NCI-H146 treated with DMSO at 0.1 percent for 48 hours (cell line): Measurements from ENCODE around the gene ZNF274.
A peak's percentile ranks its signal among the peaks of the same experiment; 100 is the strongest.
"Not testable (repeated sequence)": the region's sequence is repeated elsewhere in the genome, so short reads cannot be mapped to it uniquely, and the experiment has no call there.

ENCODE experiments used
- DNase-seq: peaks from one replicate; lab custom pipeline; 2025; ENCODE audit not compliant: unreplicated experiment; lab: John Stamatoyannopoulos, UW

ZNF274 gene

GRCh38 chr19:58212336-58213074 is 29.6 kb downstream of the ZNF274 start:
- DNase-seq = no peak

GRCh38 chr19:58213075-58213369 is 30.2 kb downstream of the ZNF274 start:
- DNase-seq = no peak

GRCh38 chr19:58217069-58217481 is 34.2 kb downstream of the ZNF274 start:
- DNase-seq = no peak

GRCh38 chr19:58217607-58218391 is 34.9 kb downstream of the ZNF274 start:
- DNase-seq = no peak

- no peak for DNase-seq
Observed at GRCh38 chr19:58218899-58219298, 36.0 kb downstream of the ZNF274 start.

- DNase-seq = peak; percentile 67
Observed at GRCh38 chr19:58227964-58228584, 45.2 kb downstream of the ZNF274 start.

- DNase-seq = peak; percentile 74
Observed at GRCh38 chr19:58228585-58229254, 45.9 kb downstream of the ZNF274 start, which contains the start of gene ZNF544. Gene ZNF544, plus strand, starts transcription at chr19:58228914. Its CDS starts 15,110 bp downstream, at chr19:58244024.

- peak; percentile 29 for DNase-seq
Observed at GRCh38 chr19:58229255-58229639, 46.4 kb downstream of the ZNF274 start.

- DNase-seq = no peak
Observed at GRCh38 chr19:58237324-58237723, 54.5 kb downstream of the ZNF274 start.

- no peak for DNase-seq
Observed at GRCh38 chr19:58243351-58243750, 60.5 kb downstream of the ZNF274 start.

GRCh38 chr19:58248886-58249285 is 66.0 kb downstream of the ZNF274 start:
- DNase-seq = no peak

GRCh38 chr19:58252102-58252685 is 69.3 kb downstream of the ZNF274 start:
- no peak for DNase-seq

- not testable (repeated sequence) for DNase-seq
Observed at GRCh38 chr19:58258259-58258658, 75.4 kb downstream of the ZNF274 start.

- DNase-seq = no peak
Observed at GRCh38 chr19:58261600-58261967, 78.7 kb downstream of the ZNF274 start.

GRCh38 chr19:58261968-58262921 is 79.4 kb downstream of the ZNF274 start:
- no peak for DNase-seq

GRCh38 chr19:58262922-58263296 is 80.0 kb downstream of the ZNF274 start:
- DNase-seq = no peak
